Measurements from ENCODE around the gene PHLPP1.

- TF ChIP-seq EP300 (IDR thresholded peaks at IDR 0.05) (no peak), CTCF (IDR thresholded peaks at IDR 0.05) (no peak), POLR2AphosphoS5 (IDR thresholded peaks at IDR 0.05) (peak in 1 of 3 donors; percentile 34)
Observed at GRCh38 chr18:62979176-62979575, 263.8 kb downstream of the PHLPP1 start.

All from stomach (tissue), 4 donors.